PC-9 (cell line): Measurements from ENCODE around the gene FAM107A. TPM values are rescaled to one million over a fixed set of nuclear protein-coding genes. Genes with fewer than 3 reads are reported as not detected.

ENCODE experiments used
- BruUV-seq: library from RNA; stranded (reverse); fragments of 400-500 nt; replicated peaks from 2 replicates; lab custom pipeline; 2021; lab: Mats Ljungman, UMichigan
- CTCF ChIA-PET: fragments of 300-600 bp; sonication (Branson Sonifier 250); formaldehyde crosslinking; loops from one replicate; lab custom pipeline; 2022; ENCODE audit warnings: antibody characterized with exemption; lab: Charles Lee
- POLR2A ChIA-PET: fragments of 300-600 bp; sonication (Branson Sonifier 250); formaldehyde crosslinking; loops from one replicate; lab custom pipeline; 2022; ENCODE audit warnings: antibody characterized with exemption; ENCODE audit not compliant: unreplicated experiment; lab: Charles Lee
- DNase-seq, 2 experiments: peaks; one replicate each; pipeline versions ENCODE4 v3.0.0 to v3.0.0-alpha.2; 2015 to 2022; ENCODE audit warnings: mixed read lengths in 1 of 2
- H2AFZ ChIP-seq: fragments of 200-600 bp; sonication (generic); 2 replicates; pipeline ENCODE4 v1.8.1; 2017; ENCODE audit warnings: antibody characterized with exemption
- H3F3A ChIP-seq: fragments of 200-600 bp; sonication (generic); 2 replicates; pipeline ENCODE4 v1.8.1; 2017; ENCODE audit warnings: antibody characterized with exemption, mild to moderate bottlenecking, low read depth; ENCODE audit not compliant: insufficient read depth
- H3K27ac ChIP-seq: fragments of 200-600 bp; sonication (generic); 2 replicates; pipeline ENCODE4 v1.6.1; 2016; ENCODE audit warnings: mixed run types
- H3K27me3 ChIP-seq: fragments of 200-600 bp; sonication (generic); 2 replicates; pipeline ENCODE4 v1.6.1; 2016; ENCODE audit warnings: low read depth, mixed run types; ENCODE audit not compliant: insufficient read depth
- H3K36me3 ChIP-seq: fragments of 200-600 bp; sonication (generic); 2 replicates; pipeline ENCODE4 v1.6.1; 2016; ENCODE audit warnings: low read depth, mixed run types
- H3K4me1 ChIP-seq: fragments of 200-600 bp; sonication (generic); replicated peaks from 2 replicates; pipeline ENCODE4 v1.6.1; 2016; ENCODE audit warnings: mixed run types; ENCODE audit not compliant: insufficient read depth
- H3K4me2 ChIP-seq: fragments of 200-600 bp; sonication (generic); 2 replicates; pipeline ENCODE4 v1.6.1; 2017; ENCODE audit warnings: mixed run types
- H3K4me3 ChIP-seq: fragments of 200-600 bp; sonication (generic); 2 replicates; pipeline ENCODE4 v1.6.1; 2016; ENCODE audit warnings: mixed run types
- H3K79me2 ChIP-seq: fragments of 200-600 bp; sonication (generic); 2 replicates; pipeline ENCODE4 v1.6.1; 2017; ENCODE audit warnings: low read depth, mixed run types
- H3K9me2 ChIP-seq: fragments of 200-600 bp; sonication (generic); 2 replicates; pipeline ENCODE4 v1.8.1; 2017; ENCODE audit warnings: mild to moderate bottlenecking; ENCODE audit not compliant: insufficient read depth
- H3K9me3 ChIP-seq: fragments of 200-600 bp; sonication (generic); 2 replicates; pipeline ENCODE4 v1.8.1; 2016; ENCODE audit warnings: low read depth; ENCODE audit not compliant: insufficient read depth
- H4K20me1 ChIP-seq: fragments of 200-600 bp; sonication (generic); 2 replicates; pipeline ENCODE4 v1.8.1; 2017; ENCODE audit not compliant: insufficient read depth
- CTCF ChIP-seq: fragments of 200-600 bp; sonication (generic); conservative IDR thresholded peaks from 2 replicates; pipeline ENCODE4 v1.6.1; 2017; ENCODE audit warnings: mixed run types, antibody characterized with exemption, mild to moderate bottlenecking, moderate library complexity
- EZH2 ChIP-seq: fragments of 200-600 bp; sonication (generic); IDR thresholded peaks from 2 replicates; pipeline ENCODE4 v1.8.0; 2017; ENCODE audit warnings: antibody characterized with exemption, low read depth
- intact Hi-C: fragments of 100-400 bp; cut with micrococcal nuclease; formaldehyde crosslinking; loops from one replicate; pipeline ENCODE4 v1.10.0; 2022; ENCODE audit not compliant: unreplicated experiment
- total RNA-seq: library from RNA; stranded (reverse); gene quantifications from 2 replicates; pipeline ENCODE4 v1.2.3, GENCODE V29; 2021

Gene FAM107A
- total RNA-seq, 1 experiment from 2014 or later = not detected

DNA sequence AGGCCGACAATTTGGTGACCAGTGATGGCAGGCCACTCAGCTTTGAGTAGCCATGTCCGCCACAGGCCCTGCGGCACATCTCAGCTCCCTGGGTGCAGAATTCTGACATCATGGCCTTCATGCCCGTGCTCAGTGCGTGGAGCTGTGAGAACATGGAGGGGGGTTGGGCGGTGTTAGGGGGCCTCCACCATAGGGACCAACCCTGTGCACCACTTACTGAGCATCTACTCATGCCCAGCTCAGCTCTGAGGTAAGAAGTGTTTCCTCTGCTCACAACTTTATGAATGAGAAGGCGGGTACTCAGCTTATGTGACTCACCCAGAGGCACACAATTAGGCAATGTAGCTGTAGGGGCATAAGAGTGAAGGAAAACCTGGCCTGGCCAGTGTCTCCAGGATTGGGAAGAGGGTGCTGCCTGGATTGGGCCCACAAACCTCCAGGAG lies 50.7 kb downstream of the FAM107A start:
- Histone ChIP-seq H3K27me3 (no peaks in the 10 kb centered on the region), H3K79me2 (no peaks in the 10 kb centered on the region), H3K4me2 (peak overlapping the region; percentile 29), H3F3A (peaks cover 6% of the 10 kb centered on the region; the same call in 1 of the 2 replicates), H2AFZ (no peak overlapping the region), H3K4me1 (peaks cover 29% of the 10 kb centered on the region), H3K27ac (no peak overlapping the region), H3K9me3 (no peaks in the 10 kb centered on the region), H3K4me3 (no peak overlapping the region), H4K20me1 (no peaks in the 10 kb centered on the region), H3K36me3 (no peaks in the 10 kb centered on the region), H3K9me2 (no peaks in the 10 kb centered on the region)
- DNase-seq = peak; percentile 54 to 87
- BruUV-seq = no TSS peak
- CTCF ChIA-PET = interaction anchor here (0.9 kb wide), 1 partner anchor 20 kb away, joined by 4 read pairs; no protein-coding TSS in a partner anchor
- TF ChIP-seq EZH2 (no peak), CTCF (no peak)
- POLR2A ChIA-PET = interaction anchor here (0.7 kb wide), 1 partner anchor 344 kb away, joined by 3 read pairs; no protein-coding TSS in a partner anchor
- intact Hi-C loops = loop anchor here (1.0 kb wide), 1 partner anchor 55 kb away; no protein-coding TSS in a partner anchor

DNA sequence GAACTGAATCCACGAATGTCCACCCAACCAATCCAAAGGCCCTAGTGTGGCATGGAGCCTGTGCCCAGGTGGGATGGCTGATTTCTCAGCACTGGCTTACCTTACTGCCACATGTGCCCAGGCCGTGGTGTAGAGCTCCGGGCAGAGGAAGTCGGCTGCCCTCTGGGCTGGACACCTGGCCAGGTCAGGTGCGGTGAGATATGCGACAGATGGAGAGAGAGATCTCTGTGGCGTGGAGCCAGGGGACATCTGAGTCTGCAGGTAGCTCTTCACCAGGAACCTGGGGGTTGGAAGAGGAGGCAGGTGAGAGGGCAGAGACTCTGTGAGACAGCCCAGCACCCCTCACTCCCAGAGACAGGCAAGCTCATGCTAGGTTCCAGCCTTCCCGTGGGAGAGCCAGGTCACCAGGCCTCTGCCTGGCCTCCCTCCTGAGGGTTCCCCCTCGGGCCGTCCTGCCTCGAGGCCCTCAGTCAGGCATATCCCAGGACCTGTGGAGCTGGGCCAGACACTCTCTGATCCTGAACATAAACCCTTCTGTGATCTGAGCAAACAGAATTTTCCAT lies 52.8 kb downstream of the FAM107A start:
- H3K36me3 ChIP-seq = no peaks in the 10 kb centered on the region
- no peaks in the 10 kb centered on the region for H3K79me2 ChIP-seq
- H4K20me1 ChIP-seq = no peaks in the 10 kb centered on the region
- no peak for DNase-seq
- peaks cover 29% of the 10 kb centered on the region for H3K4me1 ChIP-seq
- ChIA-PET CTCF (no interaction called here), POLR2A (no interaction called here)
- no peaks in the 10 kb centered on the region for H3K9me2 ChIP-seq
- H3K27me3 ChIP-seq = no peaks in the 10 kb centered on the region
- no peak overlapping the region for H3K4me3 ChIP-seq
- TF ChIP-seq CTCF = no peak
- no peak for TF ChIP-seq EZH2
- H3K4me2 ChIP-seq = no peak overlapping the region
- intact Hi-C loops = no loop called here
- no TSS peak for BruUV-seq
- H3K9me3 ChIP-seq = no peaks in the 10 kb centered on the region
- no peak overlapping the region for H3K27ac ChIP-seq
- H3F3A ChIP-seq = peaks cover 6% of the 10 kb centered on the region; the same call in 1 of the 2 replicates
- H2AFZ ChIP-seq = no peak overlapping the region

DNA sequence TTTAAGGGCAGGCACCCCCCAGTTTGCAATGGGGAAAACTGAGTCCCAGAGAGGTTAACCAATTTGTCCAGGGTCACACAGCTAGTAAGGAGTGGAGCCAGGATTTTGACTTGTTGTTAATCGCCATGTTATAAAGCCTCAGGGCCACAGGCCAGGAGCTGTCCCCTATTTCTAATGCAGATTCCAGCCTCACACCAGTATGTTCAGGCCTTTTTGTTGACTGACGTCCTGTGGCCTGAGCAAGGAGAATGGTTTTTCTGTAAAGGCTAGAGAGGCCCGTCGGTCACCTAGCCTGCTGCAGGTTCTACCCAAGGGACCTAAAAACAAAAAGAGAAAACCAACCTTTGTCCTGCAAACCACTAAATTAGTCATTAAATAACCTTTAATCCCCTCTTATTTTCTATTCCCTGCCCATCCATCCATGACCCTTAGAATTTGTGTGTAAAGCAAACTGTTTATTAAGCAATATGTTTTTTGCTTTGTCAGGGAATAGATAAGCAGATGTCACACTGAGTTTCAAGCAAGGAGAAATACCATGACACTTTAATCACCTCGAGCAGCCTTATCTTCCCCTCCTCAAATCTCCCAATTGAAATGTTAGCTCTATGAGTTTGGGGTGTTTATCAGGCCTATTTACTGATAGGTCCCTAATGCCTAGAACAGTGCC lies 54.3 kb downstream of the FAM107A start:
- Histone ChIP-seq H3K9me2 (no peaks in the 10 kb centered on the region), H3K79me2 (no peaks in the 10 kb centered on the region), H2AFZ (no peak overlapping the region), H3K4me3 (no peak overlapping the region), H3K27ac (no peak overlapping the region), H3K27me3 (no peaks in the 10 kb centered on the region), H3K9me3 (no peaks in the 10 kb centered on the region), H4K20me1 (no peaks in the 10 kb centered on the region), H3F3A (peaks cover 6% of the 10 kb centered on the region; the same call in 1 of the 2 replicates), H3K36me3 (no peaks in the 10 kb centered on the region), H3K4me2 (no peak overlapping the region), H3K4me1 (peaks cover 22% of the 10 kb centered on the region)
- CTCF ChIA-PET = no interaction called here
- no TSS peak for BruUV-seq
- POLR2A ChIA-PET = no interaction called here
- no peak for DNase-seq
- no peak for TF ChIP-seq CTCF
- TF ChIP-seq EZH2 = no peak
- intact Hi-C loops = no loop called here
